HG03095 (cell line): Measurements from ENCODE around the gene TLR4.

Experiments
- ATAC-seq: cut with Tn5 transposase; IDR thresholded peaks from one replicate; pipeline ENCODE4 v1.9.1; 2021; ENCODE audit warnings: moderate library complexity; ENCODE audit not compliant: unreplicated experiment

TLR4 gene

GRCh38 chr9:117714282-117714681 is 10.1 kb downstream of the TLR4 start:
- ATAC-seq = no peak

GRCh38 chr9:117715411-117715989 is 11.3 kb downstream of the TLR4 start:
- no peak for ATAC-seq

GRCh38 chr9:117718085-117718484 is 13.9 kb downstream of the TLR4 start:
- ATAC-seq = peak; percentile 98

GRCh38 chr9:117718701-117719100 is 14.5 kb downstream of the TLR4 start:
- ATAC-seq = no peak

- no peak for ATAC-seq
These were observed 15.1 kb downstream of the TLR4 start for GRCh38 chr9:117719161-117719920.

GRCh38 chr9:117720066-117720465 is 15.9 kb downstream of the TLR4 start:
- no peak for ATAC-seq

GRCh38 chr9:117720555-117720954 is 16.4 kb downstream of the TLR4 start:
- ATAC-seq = no peak

- ATAC-seq = no peak
These were observed 16.8 kb downstream of the TLR4 start for GRCh38 chr9:117720987-117721386.

GRCh38 chr9:117722108-117722761 is 18.0 kb downstream of the TLR4 start:
- ATAC-seq = no peak

GRCh38 chr9:117723986-117724625 is 19.9 kb downstream of the TLR4 start:
- no peak for ATAC-seq

GRCh38 chr9:117725426-117725887 is 21.3 kb downstream of the TLR4 start:
- no peak for ATAC-seq

- ATAC-seq = no peak
These were observed 25.2 kb downstream of the TLR4 start for GRCh38 chr9:117729375-117729774.

GRCh38 chr9:117732494-117732893 is 28.3 kb downstream of the TLR4 start:
- ATAC-seq = no peak

GRCh38 chr9:117733465-117733864 is 29.3 kb downstream of the TLR4 start:
- ATAC-seq = no peak

GRCh38 chr9:117734082-117734481 is 29.9 kb downstream of the TLR4 start:
- no peak for ATAC-seq

GRCh38 chr9:117734523-117735314 is 30.5 kb downstream of the TLR4 start:
- ATAC-seq = no peak

GRCh38 chr9:117737721-117738226 is 33.6 kb downstream of the TLR4 start:
- ATAC-seq = no peak

GRCh38 chr9:117739206-117739605 is 35.0 kb downstream of the TLR4 start:
- ATAC-seq = no peak

GRCh38 chr9:117739624-117740347 is 35.6 kb downstream of the TLR4 start:
- ATAC-seq = no peak

- ATAC-seq = no peak
These were observed 37.9 kb downstream of the TLR4 start for GRCh38 chr9:117742131-117742530.
